Measurements from ENCODE around the gene GNAI2.
A peak's percentile ranks its signal among the peaks of the same experiment; 100 is the strongest.

Gene GNAI2

DNA sequence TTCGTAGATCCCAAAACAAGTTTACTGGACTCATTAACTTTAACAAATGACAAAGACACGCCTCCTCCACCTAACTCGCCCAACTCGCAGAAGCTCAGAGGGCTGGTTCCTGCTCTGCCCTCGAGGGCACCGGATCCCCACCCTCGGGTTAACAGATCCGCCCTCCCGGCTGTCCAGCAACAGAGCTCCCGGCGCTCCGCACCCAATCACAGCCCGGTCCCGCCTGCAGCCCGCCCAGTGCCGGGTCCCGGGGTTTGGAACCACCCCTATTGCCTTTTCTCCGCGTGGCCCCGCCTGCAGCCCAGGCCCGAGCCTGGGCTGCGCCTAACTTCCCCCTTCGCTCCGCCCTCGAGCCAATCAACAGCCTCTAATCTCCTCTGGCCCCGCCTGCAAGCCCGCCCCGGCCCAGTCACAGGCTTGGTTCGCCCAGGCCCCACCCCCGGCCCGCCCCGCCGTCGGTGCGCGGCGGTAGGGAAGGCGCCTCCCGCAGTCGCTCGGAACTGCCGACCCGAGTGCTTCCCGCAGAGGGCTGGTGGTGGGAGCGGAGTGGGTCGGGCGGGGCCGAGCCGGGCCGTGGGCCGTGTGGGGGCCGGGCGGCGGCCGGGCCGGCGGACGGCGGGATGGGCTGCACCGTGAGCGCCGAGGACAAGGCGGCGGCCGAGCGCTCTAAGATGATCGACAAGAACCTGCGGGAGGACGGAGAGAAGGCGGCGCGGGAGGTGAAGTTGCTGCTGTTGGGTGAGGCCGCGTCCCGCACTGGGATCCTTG is at the start of gene GNAI2:
TSS of gene GNAI2 (plus strand) at position 489 of the 768 bp plus-strand sequence. CDS start at position 621, 132 bp downstream.
- DNase-seq, result peak; percentile 99

DNA sequence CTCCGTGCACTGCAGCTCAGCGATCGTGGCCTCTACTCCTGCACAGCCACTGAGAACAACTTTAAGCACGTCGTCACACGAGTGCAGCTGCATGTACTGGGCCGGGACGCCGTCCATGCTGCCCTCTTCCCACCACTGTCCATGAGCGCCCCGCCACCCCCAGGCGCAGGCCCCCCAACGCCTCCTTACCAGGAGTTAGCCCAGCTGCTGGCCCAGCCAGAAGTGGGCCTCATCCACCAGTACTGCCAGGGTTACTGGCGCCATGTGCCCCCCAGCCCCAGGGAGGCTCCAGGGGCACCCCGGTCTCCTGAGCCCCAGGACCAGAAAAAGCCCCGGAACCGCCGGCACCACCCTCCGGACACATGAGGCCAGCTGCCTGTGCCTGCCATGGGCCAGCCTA is 48.3 kb upstream of the GNAI2 start:
- no peak for DNase-seq

- peak; percentile 30 for DNase-seq
Observed at GRCh38 chr3:50189274-50189673, 46.7 kb upstream of the GNAI2 start.

GRCh38 chr3:50189989-50190388 is 46.0 kb upstream of the GNAI2 start:
- no peak for DNase-seq

GRCh38 chr3:50190936-50191660 is 44.9 kb upstream of the GNAI2 start, which contains the start of gene GNAT1:
Gene GNAT1 (plus strand): TSS chr3:50191610. CDS start chr3:50191726, 116 bp downstream.
- no peak for DNase-seq

- no peak for DNase-seq
Observed at GRCh38 chr3:50192124-50192523, 43.9 kb upstream of the GNAI2 start.

- DNase-seq, result peak; percentile 87
Observed at GRCh38 chr3:50192689-50193141, 43.3 kb upstream of the GNAI2 start.

- DNase-seq, result no peak
Observed at GRCh38 chr3:50193286-50193685, 42.7 kb upstream of the GNAI2 start.

- no peak for DNase-seq
Observed at GRCh38 chr3:50193746-50194127, 42.3 kb upstream of the GNAI2 start.

DNA sequence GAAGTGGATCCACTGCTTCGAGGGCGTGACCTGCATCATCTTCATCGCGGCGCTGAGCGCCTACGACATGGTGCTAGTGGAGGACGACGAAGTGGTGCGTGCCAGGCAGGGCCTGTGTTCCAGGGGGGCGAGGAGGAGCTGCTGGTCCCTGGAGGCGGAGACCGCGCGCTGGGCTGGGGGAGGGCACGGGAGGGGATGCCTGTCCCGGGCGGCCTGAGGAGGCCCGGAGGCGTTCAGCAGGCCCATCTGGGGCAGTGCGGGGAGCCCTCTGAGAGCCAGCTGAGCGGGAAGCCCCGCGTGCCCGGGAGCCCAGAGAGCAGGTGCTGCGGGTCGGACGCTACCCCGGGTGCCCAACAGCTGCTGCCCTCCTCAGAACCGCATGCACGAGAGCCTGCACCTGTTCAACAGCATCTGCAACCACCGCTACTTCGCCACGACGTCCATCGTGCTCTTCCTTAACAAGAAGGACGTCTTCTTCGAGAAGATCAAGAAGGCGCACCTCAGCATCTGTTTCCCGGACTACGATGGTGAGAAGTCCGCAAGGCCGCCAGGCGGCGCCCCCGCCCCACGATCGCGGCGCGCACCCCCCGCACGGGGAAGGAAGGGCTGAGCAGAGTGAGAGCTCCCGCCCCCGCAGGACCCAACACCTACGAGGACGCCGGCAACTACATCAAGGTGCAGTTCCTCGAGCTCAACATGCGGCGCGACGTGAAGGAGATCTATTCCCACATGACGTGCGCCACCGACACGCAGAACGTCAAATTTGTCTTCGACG is 41.7 kb upstream of the GNAI2 start:
- DNase-seq, result peak; percentile 90

DNA sequence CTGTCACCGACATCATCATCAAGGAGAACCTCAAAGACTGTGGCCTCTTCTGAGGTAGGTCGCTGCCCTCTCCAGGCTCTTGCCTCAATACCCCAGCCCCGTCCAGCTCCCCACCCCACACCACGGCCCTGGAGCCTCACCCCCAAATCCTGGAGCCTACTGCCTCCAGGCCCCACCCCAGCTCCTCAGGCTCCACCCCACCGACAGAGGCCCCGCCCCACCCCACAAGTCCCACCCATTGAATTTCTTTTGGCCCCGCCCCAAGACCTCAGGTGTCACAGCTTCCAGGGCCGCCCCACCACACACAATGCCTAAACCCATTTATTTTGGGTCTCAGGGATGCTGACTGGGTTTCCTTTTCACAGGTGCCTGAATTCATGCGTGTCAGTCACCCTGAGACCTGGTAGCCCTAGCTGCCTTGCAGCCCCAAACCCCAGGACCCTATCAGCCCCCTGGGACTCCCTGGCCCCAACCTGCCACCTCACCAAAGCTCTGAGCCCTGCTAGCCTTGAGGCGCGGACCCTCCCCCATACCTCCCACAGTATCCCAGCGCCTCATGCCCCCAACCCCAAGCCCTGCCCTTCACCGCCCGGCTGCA is 41.0 kb upstream of the GNAI2 start:
- peak; percentile 61 for DNase-seq

- DNase-seq, result no peak
Observed at GRCh38 chr3:50195501-50196252, 40.3 kb upstream of the GNAI2 start.

GRCh38 chr3:50196253-50196801 is 39.7 kb upstream of the GNAI2 start:
- no peak for DNase-seq

DNA sequence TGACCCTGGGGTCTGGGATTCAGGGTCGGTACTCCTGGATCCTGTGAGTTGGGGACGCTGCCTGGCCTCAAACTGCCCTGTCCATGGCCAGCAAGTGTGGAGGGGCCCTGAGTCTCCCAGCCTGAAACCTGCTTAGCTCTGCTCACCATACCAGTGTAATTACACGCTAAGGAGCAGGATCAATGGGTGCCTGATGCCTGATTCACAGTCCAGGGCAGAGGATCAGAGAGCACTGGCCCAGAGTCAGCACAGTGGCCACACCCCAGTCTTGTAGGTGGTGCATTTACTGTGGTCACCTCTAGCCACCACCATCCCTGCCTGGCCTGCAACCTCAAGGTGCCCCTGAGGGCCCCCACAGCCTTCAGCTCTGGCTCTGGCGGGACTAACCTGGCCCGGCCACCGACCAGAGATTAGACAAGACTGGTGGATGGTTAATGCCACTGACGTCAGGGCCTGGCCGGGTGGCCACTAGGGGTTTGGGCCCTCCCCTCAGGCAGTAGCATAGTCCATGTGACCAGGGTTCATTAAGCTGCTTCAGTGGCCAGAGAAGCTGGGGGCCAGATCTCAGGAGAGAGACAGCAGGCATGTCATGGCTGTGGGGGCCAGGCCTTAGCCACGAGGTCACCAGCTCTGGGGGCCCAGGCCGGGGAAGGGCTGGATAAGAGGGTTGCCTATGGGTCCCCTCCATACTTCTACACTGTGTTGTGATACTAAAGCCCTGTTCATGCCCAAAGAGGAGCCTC is 34.3 kb upstream of the GNAI2 start:
- DNase-seq, result no peak

GRCh38 chr3:50202353-50203112 is 33.5 kb upstream of the GNAI2 start:
- no peak for DNase-seq

DNA sequence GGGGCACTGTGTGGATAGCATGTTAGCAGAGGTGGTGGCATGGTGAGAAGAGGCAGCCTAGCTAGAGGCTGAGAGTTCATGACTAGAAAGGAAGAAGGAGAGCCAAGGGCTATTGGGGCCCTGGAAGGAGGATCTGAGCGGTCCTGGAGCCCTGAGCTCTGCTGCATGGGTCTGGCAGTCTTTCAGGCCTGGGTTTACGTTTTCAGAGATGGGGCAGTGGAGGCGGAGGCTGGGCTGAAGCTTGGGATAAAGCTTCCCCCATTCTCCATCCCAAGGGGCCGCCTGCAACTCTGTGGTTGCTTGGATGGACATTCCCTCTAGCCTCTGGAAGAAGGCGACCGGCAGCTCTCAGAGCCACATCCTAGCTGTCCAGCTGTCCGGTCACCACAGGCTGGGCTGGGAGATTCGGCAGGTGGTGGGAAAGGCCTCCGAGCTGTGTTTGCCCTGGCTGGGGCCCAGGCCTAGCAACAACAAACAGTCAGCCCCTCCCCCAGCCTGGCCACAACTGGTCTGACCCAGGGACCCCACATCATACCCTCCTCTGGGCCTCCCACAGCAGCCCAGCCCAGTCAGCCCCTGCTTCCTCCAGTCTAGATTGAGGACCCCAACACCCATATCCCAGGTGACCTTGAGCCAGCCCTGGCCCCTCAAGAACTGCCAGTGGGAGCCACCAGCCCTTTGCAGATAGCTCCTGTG is 32.7 kb upstream of the GNAI2 start:
- no peak for DNase-seq

DNA sequence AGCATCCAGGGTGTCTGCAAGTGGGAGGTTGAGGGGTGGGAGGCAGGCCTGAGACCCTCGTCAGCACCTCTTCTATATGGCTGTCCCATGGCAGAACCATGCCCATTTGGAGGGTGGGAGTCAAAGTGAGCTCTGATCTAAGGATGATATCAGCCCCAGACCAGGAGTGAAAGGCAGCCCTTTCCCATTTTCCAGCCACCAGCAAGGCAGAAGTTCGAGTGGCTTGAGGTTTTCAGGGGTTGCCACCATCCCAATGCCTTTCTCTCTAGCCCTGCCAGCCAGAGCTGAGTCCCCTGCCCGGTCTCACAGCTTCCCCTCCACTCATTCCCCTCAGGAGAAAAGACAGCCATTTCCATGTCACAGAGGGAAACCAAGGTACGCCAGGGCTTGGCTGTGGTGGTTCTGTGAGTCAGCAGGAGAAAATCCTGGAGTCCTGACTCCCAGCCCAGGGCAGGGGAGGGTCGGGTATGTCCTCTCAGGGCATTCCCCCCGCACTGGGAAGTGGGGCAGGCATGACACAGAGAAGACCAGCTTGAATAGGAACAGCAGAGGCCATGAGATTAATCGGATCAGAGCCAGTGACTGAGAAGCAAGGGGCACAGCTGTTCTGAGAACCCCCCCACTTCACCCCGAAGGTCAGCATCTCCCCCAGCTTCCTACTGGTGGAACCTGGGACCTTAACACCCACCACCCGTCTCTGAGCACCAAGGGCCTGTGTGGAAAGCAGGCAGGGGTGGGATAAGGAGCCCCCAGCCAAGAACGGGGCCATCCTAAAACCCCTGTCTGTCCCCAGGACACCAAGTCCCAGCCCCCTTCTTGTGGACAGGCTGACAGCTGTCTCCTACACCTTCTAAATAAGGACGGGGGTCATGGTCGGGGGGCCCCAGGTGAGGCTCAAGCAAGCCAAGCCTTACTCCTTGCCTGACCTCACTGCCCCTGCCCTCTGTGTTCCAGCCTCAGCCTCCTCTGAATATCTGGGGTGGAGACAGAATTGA is 31.9 kb upstream of the GNAI2 start:
- no peak for DNase-seq

GRCh38 chr3:50204804-50205412 is 31.1 kb upstream of the GNAI2 start, which contains the start of gene SLC38A3:
Gene SLC38A3 (plus strand): TSS chr3:50205271. CDS start chr3:50214200, 8,929 bp downstream.
- peak; percentile 51 for DNase-seq

Data from CD4-positive, alpha-beta T cell treated with Interleukin-17A for 4 hours (primary cell).